ENCODE results near the gene NDUFS6.

The NDUFS6 gene

DNA sequence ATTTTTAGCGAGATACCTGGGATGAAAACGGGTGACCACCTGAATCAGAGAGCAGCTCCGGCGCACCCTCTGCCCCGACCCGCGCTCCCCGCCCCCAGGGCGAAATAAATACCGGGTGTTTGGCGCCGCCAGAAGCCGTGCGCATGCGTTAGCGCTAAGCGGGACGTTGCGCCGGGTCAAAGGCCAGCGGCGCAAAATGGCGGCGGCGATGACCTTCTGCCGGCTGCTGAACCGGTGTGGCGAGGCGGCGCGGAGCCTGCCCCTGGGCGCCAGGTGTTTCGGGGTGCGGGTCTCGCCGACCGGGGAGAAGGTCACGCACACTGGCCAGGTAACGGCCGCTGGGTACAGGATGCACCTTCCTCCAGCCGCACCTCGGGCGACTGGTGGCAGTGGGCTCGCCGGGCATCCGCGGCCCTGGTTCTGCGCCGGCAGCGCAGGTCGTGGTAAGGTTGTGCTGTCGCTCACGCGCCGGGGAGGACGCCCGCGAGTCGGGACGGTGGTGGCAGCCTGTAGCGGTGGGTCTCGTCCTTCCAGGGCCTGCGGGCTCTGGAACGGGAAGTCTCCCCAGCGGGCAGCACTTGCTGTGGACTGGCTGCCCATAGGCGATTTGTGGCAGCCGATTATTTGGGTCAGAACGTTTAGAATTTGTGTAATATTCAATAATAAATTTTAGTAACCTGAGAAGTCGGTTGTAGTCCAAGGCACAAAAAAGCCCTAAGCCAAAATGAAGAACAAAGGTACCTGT is at the start of gene NDUFS6:
Gene NDUFS6, plus strand, starts transcription at position 186 of the 745 bp plus-strand sequence. Its CDS starts 11 bp downstream, at position 197.
- H3K4me1 Mint-ChIP-seq (ENCODE audit: low read depth) = peaks cover 57% of the 10 kb centered on the region
- peak within 1 kb of the TSS; percentile 94 for H3K27ac Mint-ChIP-seq
- H3K9me3 Mint-ChIP-seq = no peaks in the 10 kb centered on the region
- H3K27me3 Mint-ChIP-seq = no peaks in the 10 kb centered on the region
- intact Hi-C loops (cut with micrococcal nuclease) = no loop called here
- H3K4me3 Mint-ChIP-seq = peak within 1 kb of the TSS; percentile 94
- peaks cover 86% of the 10 kb centered on the region for H3K36me3 Mint-ChIP-seq (ENCODE audit: low read depth)

DNA sequence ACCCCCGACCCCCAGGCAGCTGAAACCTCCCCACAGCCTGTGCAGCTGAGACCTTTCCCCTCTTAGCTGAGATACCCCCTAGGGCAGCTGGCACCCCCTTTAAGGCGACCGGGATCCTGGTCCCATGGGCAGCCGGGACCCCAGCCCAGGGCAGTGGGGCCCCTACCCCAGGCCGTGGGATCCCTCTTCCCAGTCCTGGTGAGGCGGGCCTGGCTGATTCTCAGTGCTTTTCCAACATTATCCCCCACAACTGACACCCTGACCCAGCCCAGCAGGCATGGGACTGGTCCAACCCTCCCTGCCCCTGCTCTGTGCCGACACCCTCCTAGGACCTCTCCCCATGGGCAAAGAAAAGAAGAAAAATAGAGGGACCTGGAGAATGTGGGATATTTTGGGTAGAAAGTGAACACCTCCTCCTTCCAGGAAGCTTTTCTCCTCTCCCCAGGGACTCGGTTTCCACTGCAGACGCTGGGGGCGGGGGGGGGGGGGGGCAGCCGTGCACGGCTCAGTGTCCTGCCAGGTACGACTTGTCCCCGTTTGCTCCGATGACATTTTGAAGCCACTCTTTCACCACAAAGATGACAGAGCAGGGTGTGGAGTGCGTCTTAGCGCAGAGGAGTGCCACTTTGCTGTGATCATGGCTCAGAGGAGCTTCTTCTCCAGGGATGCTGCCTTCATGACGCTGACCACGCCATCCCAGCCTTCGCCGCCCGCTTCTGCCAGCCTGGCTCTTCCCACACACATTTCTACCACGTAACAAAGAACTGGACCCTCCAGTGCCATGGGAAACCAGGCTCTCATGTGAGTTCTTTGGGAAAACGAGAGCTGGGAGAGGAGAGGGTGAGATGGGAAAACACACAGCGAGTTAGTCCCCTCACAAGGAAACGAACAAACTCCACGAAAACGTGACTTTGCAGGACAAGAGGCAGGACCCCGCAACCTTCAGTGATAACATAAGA is 49.1 kb upstream of the NDUFS6 start:
- Mint-ChIP-seq H3K9me3 (no peaks in the 10 kb centered on the region), H3K4me3 (no peak overlapping the region)

DNA sequence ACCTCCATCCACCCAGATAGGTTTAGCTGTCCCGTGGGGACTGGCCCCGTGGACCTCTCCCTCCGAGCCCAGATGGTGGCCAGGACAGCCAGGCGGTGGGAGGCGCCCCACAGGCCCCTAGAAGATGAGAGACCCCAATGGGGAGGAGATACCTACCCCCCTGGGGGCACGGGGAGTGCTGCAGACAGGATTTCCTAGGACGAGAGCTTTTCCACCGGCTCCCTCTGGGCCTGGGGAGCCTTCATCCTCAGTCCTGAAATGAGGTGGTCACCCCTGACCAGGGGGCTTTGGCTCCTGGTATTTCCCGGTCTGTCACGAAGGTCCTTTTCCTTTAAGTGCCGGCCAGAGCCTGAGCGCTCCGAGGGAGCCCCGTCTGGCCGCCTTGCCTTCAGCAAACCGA is 48.3 kb upstream of the NDUFS6 start:
- Mint-ChIP-seq H3K27me3 (peaks cover 2% of the 10 kb centered on the region), H3K27ac (no peak overlapping the region), H3K4me1 (ENCODE audit: low read depth) (no peaks in the 10 kb centered on the region), H3K9me3 (no peaks in the 10 kb centered on the region), H3K4me3 (no peak overlapping the region), H3K36me3 (ENCODE audit: low read depth) (no peaks in the 10 kb centered on the region)
- intact Hi-C loops (cut with micrococcal nuclease) = no loop called here

More for the DNA sequence above, 49.1 kb upstream of the NDUFS6 start:
- Mint-ChIP-seq H3K4me1 (ENCODE audit: low read depth) (no peaks in the 10 kb centered on the region), H3K36me3 (ENCODE audit: low read depth) (no peaks in the 10 kb centered on the region), H3K27me3 (peaks cover 2% of the 10 kb centered on the region), H3K27ac (no peak overlapping the region)
- intact Hi-C loops (cut with micrococcal nuclease) = no loop called here

DNA sequence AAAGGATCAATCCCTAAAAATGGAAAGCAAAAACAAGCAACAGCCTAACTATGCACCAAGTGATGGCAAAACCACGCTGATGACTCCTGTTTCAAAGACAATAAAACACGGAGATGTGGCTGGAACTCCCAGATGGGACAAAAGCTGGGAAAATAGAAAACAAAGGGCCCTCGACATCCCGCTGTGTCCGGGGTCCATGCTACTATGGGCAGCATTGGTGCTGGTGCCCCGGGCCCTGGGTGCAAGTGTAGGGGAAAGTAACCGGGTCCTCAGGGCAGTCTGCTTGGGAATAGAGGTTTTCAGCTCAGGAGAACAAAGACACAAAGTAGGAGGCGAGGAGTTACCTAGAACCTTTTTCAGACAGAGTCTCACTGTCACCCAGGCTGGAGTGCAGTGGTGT is 47.7 kb upstream of the NDUFS6 start:
- Mint-ChIP-seq H3K27me3 (peaks cover 2% of the 10 kb centered on the region), H3K27ac (no peak overlapping the region), H3K4me3 (no peak overlapping the region), H3K4me1 (ENCODE audit: low read depth) (no peaks in the 10 kb centered on the region), H3K36me3 (ENCODE audit: low read depth) (no peaks in the 10 kb centered on the region), H3K9me3 (no peaks in the 10 kb centered on the region)
- intact Hi-C loops (cut with micrococcal nuclease) = no loop called here

DNA sequence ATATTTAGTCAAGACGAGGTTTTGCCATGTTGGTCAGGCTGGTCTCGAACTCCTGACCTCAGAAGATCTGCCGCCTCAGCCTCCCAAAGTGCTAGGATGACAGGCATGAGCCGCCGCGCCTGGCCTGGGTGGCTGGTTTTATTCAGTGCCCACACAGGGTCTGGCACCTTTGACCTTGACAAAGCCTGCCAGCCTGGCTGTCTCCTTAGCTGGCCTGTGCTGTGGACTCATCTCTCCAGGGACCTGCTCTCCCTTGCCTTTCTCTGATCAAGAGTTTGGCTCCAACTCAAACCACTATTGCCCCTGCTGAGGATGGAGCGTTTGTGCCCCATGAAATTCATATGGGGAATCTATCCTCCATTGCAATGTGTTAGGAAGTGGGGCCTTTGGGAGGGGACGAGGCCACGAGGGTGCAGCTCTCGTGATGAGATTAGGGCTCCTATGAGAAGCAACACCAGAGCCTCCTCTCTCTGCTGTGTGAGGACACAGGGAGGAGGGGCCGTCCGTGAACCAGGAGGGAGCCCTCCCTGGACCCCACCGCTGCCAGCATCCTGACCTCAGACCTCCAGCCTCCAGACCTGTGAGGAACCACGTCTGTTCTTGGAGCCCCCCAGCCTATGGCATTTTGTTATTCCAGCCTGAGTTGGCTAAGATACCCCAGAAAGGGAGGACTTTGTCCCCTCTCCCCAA is 46.5 kb upstream of the NDUFS6 start:
- H3K4me3 Mint-ChIP-seq = no peak overlapping the region
- H3K9me3 Mint-ChIP-seq = no peaks in the 10 kb centered on the region
- no peak overlapping the region for H3K27ac Mint-ChIP-seq
- H3K4me1 Mint-ChIP-seq (ENCODE audit: low read depth) = no peaks in the 10 kb centered on the region
- intact Hi-C loops (cut with micrococcal nuclease) = no loop called here
- no peaks in the 10 kb centered on the region for H3K36me3 Mint-ChIP-seq (ENCODE audit: low read depth)
- H3K27me3 Mint-ChIP-seq = peaks cover 3% of the 10 kb centered on the region

DNA sequence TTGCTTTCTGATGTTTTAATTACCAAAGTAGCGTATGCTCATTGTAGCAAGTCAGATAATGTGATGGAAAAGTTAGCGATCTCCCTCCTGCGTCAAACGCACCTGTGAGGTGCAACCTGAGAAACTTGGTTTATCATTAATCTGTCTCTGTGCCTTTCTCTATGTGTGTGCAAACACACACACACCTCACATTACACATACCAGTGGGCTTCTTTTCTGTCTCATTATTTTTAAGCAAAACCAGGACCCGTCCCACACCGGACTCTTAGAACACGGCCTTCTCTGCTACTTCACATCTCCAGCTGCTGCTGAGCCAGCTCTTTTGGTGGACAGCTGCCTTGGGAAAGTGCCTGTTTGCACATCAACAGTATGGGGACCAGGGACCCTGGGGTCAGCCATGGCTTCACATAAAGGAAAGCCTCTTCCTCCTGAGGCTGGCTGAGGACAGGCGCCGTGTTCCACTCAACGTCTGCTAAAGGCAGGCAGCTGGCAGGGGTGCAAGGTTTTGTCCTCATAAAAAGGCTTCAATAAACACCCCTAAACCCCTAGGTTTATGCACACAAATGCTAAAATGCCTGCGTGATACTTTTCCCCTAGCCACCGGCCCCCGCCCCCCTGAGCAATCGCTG is 45.8 kb upstream of the NDUFS6 start:
- Mint-ChIP-seq H3K4me1 (ENCODE audit: low read depth) (no peaks in the 10 kb centered on the region), H3K27ac (no peak overlapping the region), H3K4me3 (no peak overlapping the region), H3K27me3 (peaks cover 3% of the 10 kb centered on the region), H3K9me3 (no peaks in the 10 kb centered on the region), H3K36me3 (ENCODE audit: low read depth) (no peaks in the 10 kb centered on the region)
- intact Hi-C loops (cut with micrococcal nuclease) = no loop called here

DNA sequence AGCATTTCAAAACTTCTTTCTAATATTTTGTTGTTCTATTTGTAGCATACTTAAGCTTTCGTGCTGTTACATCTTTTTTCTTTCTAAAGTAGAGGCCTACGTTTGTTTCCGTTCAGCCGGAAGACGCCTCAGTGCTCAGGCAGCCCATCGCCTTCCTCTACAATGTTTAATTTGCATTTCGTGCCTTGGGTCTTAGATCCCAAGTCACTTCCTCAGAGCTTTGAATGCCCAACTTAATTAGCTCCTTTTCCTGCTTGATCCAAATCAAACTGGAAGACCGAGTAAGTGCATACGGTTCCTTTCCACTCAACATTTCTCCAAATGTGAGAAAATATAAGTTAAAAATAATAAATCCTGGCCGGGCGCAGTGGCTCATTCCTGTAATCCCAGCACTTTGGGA is 44.7 kb upstream of the NDUFS6 start:
- Mint-ChIP-seq H3K4me3 (no peak overlapping the region), H3K27ac (no peak overlapping the region), H3K36me3 (ENCODE audit: low read depth) (no peaks in the 10 kb centered on the region), H3K27me3 (peaks cover 6% of the 10 kb centered on the region), H3K4me1 (ENCODE audit: low read depth) (no peaks in the 10 kb centered on the region), H3K9me3 (no peaks in the 10 kb centered on the region)
- intact Hi-C loops (cut with micrococcal nuclease) = no loop called here

DNA sequence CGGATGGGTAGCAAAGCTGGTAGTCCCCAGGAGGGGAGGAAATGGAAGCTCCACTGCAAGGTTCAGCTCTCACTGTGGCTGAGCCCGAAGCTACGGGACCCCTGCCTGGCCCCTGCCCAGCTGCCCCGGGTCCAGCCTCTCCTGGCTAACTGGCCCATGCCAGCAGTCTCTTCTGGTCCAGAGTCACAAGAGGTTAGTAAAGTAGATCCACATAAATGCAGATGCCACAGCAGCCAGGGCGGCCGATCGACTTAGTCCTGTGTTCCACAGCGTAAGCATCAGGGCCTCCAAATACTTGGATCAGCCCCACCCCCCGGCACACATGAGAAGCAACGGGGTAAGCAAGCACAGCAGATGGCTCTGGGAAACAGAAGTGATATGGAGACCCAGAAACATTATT is 43.7 kb upstream of the NDUFS6 start:
- peaks cover 6% of the 10 kb centered on the region for H3K27me3 Mint-ChIP-seq
- no peak overlapping the region for H3K4me3 Mint-ChIP-seq
- intact Hi-C loops (cut with micrococcal nuclease) = no loop called here
- no peaks in the 10 kb centered on the region for H3K4me1 Mint-ChIP-seq (ENCODE audit: low read depth)
- H3K9me3 Mint-ChIP-seq = no peaks in the 10 kb centered on the region
- H3K27ac Mint-ChIP-seq = no peak overlapping the region
- no peaks in the 10 kb centered on the region for H3K36me3 Mint-ChIP-seq (ENCODE audit: low read depth)

DNA sequence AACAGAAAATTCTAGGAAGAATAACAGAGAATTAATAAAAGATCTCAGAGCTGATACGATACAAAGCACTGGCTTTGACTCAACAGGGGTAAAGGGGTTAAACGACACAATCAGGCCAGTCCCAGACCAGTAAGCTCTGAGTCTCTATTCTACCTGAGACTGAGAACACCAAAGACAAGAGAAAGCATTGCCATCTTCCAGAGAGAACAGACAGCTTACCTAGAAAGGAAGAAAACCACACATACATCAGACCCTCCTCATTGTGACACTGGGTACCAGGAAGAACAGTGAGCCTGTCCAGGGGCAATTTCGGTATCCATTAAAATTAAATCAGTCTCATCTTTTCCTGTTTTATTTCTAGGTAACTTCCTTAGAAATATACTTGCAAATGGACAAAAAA is 42.6 kb upstream of the NDUFS6 start:
- H3K27ac Mint-ChIP-seq = no peak overlapping the region
- no peaks in the 10 kb centered on the region for H3K4me1 Mint-ChIP-seq (ENCODE audit: low read depth)
- no peak overlapping the region for H3K4me3 Mint-ChIP-seq
- no peaks in the 10 kb centered on the region for H3K9me3 Mint-ChIP-seq
- peaks cover 15% of the 10 kb centered on the region for H3K27me3 Mint-ChIP-seq
- intact Hi-C loops (cut with micrococcal nuclease) = no loop called here
- H3K36me3 Mint-ChIP-seq (ENCODE audit: low read depth) = no peaks in the 10 kb centered on the region

DNA sequence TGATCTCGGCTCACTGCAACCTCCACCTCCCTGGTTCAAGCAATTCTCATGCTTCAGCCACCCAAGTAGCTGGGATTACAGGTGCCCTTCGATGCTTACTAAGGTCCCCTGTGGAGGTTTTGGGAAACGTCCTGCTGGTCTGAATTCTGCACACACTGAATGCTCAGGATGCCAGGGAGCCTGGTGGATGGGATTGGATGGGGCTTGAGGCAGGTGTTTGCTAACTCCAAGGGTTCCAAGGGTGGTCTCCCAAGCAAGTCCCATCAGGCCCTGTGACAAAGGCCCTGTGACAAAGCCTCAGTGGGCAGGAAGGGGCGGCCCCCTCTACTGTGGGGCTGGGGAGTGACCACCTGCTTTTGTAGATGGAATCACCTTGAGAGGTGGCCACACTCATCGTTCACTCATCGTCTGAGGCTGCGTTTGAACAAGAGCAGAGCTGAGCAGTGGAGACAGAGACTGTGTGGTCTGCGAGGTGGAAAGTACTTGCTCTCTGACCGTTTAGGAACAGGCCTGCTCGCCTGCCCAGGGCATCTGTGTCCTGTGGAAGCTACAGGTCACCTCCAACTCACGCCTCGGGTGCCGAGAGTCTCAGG is 41.7 kb upstream of the NDUFS6 start:
- H3K9me3 Mint-ChIP-seq = no peaks in the 10 kb centered on the region
- H3K27me3 Mint-ChIP-seq = peaks cover 17% of the 10 kb centered on the region

DNA sequence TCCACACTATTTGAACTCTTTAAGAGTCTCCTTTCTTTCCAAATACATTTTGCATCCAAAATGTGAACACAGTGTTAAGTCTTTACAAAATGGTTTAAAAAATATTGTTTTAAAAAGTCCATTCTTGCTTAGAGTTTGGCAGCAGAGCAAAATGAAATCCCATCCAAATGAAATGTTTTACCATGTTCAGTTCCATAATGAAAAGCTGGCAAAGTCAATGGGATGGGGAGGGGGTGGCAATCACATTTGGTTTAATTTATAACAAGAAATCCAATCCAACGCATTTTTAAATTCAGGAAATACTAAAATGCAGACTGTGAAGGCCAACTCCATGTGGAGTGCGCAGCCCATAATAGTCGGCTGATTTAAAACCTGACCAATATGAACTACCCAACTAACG is 41.0 kb upstream of the NDUFS6 start:
- Mint-ChIP-seq H3K27ac (no peak overlapping the region), H3K9me3 (no peaks in the 10 kb centered on the region)
- intact Hi-C loops (cut with micrococcal nuclease) = loop anchor here (5.0 kb wide), 1 partner anchor 257 kb away; no protein-coding TSS in a partner anchor

More for the DNA sequence above, 41.7 kb upstream of the NDUFS6 start:
- Mint-ChIP-seq H3K4me3 (no peak overlapping the region), H3K4me1 (ENCODE audit: low read depth) (no peaks in the 10 kb centered on the region), H3K36me3 (ENCODE audit: low read depth) (no peaks in the 10 kb centered on the region), H3K27ac (no peak overlapping the region)
- intact Hi-C loops (cut with micrococcal nuclease) = no loop called here

DNA sequence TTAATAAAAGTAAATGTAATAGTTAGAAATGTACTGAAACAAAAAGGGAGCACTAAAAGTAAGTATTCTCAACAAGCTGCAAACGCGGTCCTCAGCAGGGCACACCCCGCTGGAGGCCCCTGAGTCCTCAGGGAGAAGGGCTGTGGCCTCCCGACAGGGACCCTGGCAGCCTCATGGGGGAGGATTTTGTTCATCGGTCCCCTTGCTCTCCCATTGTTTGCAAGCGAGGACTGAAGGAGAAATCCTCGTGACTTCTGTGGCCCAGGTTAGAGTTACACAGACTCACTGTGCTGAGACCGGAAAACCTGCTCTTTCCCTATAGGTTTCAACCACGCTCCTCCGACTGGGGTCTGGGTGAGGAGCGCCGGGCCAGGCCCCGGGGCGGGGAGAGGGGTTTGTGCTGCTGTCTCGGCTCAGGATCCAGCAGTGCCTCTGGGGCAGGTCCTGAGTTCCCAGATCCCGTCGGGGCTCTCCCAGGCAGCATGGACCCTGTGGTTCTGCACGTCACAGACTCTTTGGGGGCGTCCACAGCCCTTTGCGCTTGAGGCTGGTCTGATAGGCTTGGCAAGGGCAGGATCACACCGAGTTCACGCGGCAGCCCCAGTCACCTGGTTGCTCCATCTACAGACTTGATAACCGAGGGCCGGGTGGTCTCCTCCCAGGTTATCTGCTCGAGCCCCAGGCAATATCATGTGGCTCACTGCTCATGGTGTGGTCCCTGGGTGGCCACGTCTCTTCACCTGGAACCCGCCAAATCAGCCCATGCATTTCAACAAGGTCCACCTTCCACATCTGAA is 40.4 kb upstream of the NDUFS6 start:
- Mint-ChIP-seq H3K9me3 (no peaks in the 10 kb centered on the region), H3K36me3 (ENCODE audit: low read depth) (no peaks in the 10 kb centered on the region), H3K27me3 (peaks cover 19% of the 10 kb centered on the region), H3K4me1 (ENCODE audit: low read depth) (no peaks in the 10 kb centered on the region), H3K4me3 (no peak overlapping the region), H3K27ac (no peak overlapping the region)
- intact Hi-C loops (cut with micrococcal nuclease) = loop anchor here (5.0 kb wide), 1 partner anchor 256 kb away; no protein-coding TSS in a partner anchor

More for the DNA sequence above, 41.0 kb upstream of the NDUFS6 start:
- Mint-ChIP-seq H3K4me1 (ENCODE audit: low read depth) (no peaks in the 10 kb centered on the region), H3K27me3 (peaks cover 21% of the 10 kb centered on the region), H3K36me3 (ENCODE audit: low read depth) (no peaks in the 10 kb centered on the region), H3K4me3 (no peak overlapping the region)

DNA sequence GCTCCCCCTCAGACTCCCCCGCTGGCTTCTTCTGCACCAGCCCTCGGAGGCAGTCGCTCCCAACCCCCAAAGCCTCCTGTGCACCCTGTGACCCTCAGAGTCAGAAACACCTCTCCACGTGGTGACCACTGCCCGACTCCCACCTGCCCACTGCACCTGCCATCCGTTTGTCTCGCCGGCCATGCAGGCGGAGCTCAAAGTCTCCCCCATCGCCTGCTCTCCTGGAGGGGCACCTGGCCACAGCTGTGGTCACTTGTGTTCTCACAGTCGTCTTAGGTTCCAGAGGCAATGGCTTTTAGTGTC is 39.8 kb upstream of the NDUFS6 start:
- no peak overlapping the region for H3K27ac Mint-ChIP-seq
- no peaks in the 10 kb centered on the region for H3K4me1 Mint-ChIP-seq (ENCODE audit: low read depth)
- H3K4me3 Mint-ChIP-seq = no peak overlapping the region
- H3K9me3 Mint-ChIP-seq = no peaks in the 10 kb centered on the region
- no peaks in the 10 kb centered on the region for H3K36me3 Mint-ChIP-seq (ENCODE audit: low read depth)
- intact Hi-C loops (cut with micrococcal nuclease) = loop anchor here (5.0 kb wide), 1 partner anchor 256 kb away; no protein-coding TSS in a partner anchor
- peaks cover 19% of the 10 kb centered on the region for H3K27me3 Mint-ChIP-seq

All from dendritic cell treated with granulocyte-macrophage colony-stimulating factor and Interleukin-4, amounts not matched to agents 40 ng/mL and 50 ng/mL, for 4 days (primary cell).